GM23338 (cell line): ENCODE results near the gene ALG9. TPM values are rescaled to one million over a fixed set of nuclear protein-coding genes. Genes with fewer than 3 reads are reported as not detected.

Source experiments
- ATAC-seq: fragments of 200-7000 bp; cut with Tn5 transposase; 3 replicates; pipeline ENCODE4 v1.9.1; 2020
- DNase-seq: peaks from one replicate; pipeline ENCODE4 v3.0.0-alpha.2; 2015; ENCODE audit warnings: low spot score
- H2AFZ ChIP-seq: fragments of 200-600 bp; sonication (generic); 2 replicates; pipeline ENCODE4 v1.8.0; 2016; ENCODE audit warnings: antibody characterized with exemption, mild to moderate bottlenecking, moderate library complexity
- H3F3A ChIP-seq: fragments of 200-600 bp; sonication (generic); replicated peaks from 2 replicates; pipeline ENCODE4 v1.8.0; 2017; ENCODE audit warnings: antibody characterized with exemption, mixed run types, low read depth
- H3K27ac ChIP-seq: fragments of 200-600 bp; sonication (generic); 2 replicates; pipeline ENCODE4 v1.6.1; 2016; ENCODE audit warnings: low read depth
- H3K27me3 ChIP-seq: fragments of 200-600 bp; sonication (generic); 2 replicates; pipeline ENCODE4 v1.8.0; 2016; ENCODE audit warnings: mild to moderate bottlenecking, mixed run types, moderate library complexity; ENCODE audit not compliant: insufficient read depth
- H3K36me3 ChIP-seq: fragments of 200-600 bp; sonication (generic); 2 replicates; pipeline ENCODE4 v1.8.0; 2016; ENCODE audit warnings: mild to moderate bottlenecking; ENCODE audit not compliant: insufficient read depth
- H3K4me1 ChIP-seq: fragments of 200-600 bp; sonication (generic); 2 replicates; pipeline ENCODE4 v1.8.0; 2016; ENCODE audit warnings: mild to moderate bottlenecking, moderate library complexity; ENCODE audit not compliant: insufficient read depth
- H3K4me2 ChIP-seq: fragments of 200-600 bp; sonication (generic); 2 replicates; pipeline ENCODE4 v1.7.1; 2017; ENCODE audit warnings: mixed run types
- H3K4me3 ChIP-seq: fragments of 200-600 bp; sonication (generic); 2 replicates; pipeline ENCODE4 v1.6.1; 2016; ENCODE audit warnings: mixed run types
- H3K79me2 ChIP-seq: fragments of 200-600 bp; sonication (generic); replicated peaks from 2 replicates; pipeline ENCODE4 v1.8.0; 2017; ENCODE audit warnings: mild to moderate bottlenecking; ENCODE audit not compliant: insufficient read depth
- H3K9me2 ChIP-seq: fragments of 200-600 bp; sonication (generic); 2 replicates; pipeline ENCODE4 v1.8.0; 2017; ENCODE audit not compliant: insufficient read depth
- H4K20me1 ChIP-seq: fragments of 200-600 bp; sonication (generic); replicated peaks from 2 replicates; pipeline ENCODE4 v1.8.0; 2017; ENCODE audit warnings: mild to moderate bottlenecking; ENCODE audit not compliant: insufficient read depth
- H3K27ac Mint-ChIP-seq: 2 replicates; pipeline ENCODE4 v1.8.0; 2020; ENCODE audit warnings: inconsistent platforms, mild to moderate bottlenecking, moderate library complexity, mixed read lengths
- H3K27me3 Mint-ChIP-seq: 3 replicates; pipeline ENCODE4 v1.8.0; 2022; ENCODE audit warnings: low read depth, mild to moderate bottlenecking, moderate library complexity, mixed read lengths, inconsistent platforms; ENCODE audit not compliant: insufficient read depth, poor library complexity
- H3K36me3 Mint-ChIP-seq: 3 replicates; pipeline ENCODE4 v1.8.0; 2021; ENCODE audit warnings: low read depth, mild to moderate bottlenecking, inconsistent platforms, moderate library complexity, mixed read lengths
- H3K4me1 Mint-ChIP-seq: 3 replicates; pipeline ENCODE4 v1.8.0; 2020; ENCODE audit warnings: mild to moderate bottlenecking, inconsistent platforms, mixed read lengths
- H3K4me3 Mint-ChIP-seq: 3 replicates; pipeline ENCODE4 v1.8.0; 2021; ENCODE audit warnings: moderate library complexity, mild to moderate bottlenecking, inconsistent platforms, mixed read lengths
- H3K9me3 Mint-ChIP-seq: 3 replicates; pipeline ENCODE4 v1.8.0; 2020; ENCODE audit warnings: moderate library complexity, mild to moderate bottlenecking, inconsistent platforms, mixed read lengths
- CREB1 ChIP-seq: fragments of 250-450 bp; sonication (Bioruptor Pico); IDR thresholded peaks from 2 replicates; pipeline ENCODE4 v1.5.0; 2020; ENCODE audit warnings: low read depth, mild to moderate bottlenecking, moderate library complexity
- CTCF ChIP-seq, 2 experiments: fragments of 200-600 bp in 1 of 2; sonication (generic) in 1 of 2; conservative IDR thresholded peaks; 2 replicates each; pipeline versions ENCODE4 v1.5.1 to v1.6.1; 2016 to 2017; ENCODE audit warnings: antibody characterized with exemption in 2 of 2, low read depth in 2 of 2, mild to moderate bottlenecking in 2 of 2, moderate library complexity in 1 of 2
- EZH2 ChIP-seq: fragments of 200-600 bp; sonication (generic); IDR thresholded peaks from one replicate; pipeline ENCODE4 v1.8.0; 2017; ENCODE audit warnings: antibody characterized with exemption, mild to moderate bottlenecking, low read depth; ENCODE audit not compliant: unreplicated experiment
- JUNB ChIP-seq: IDR thresholded peaks from one replicate; pipeline ENCODE4 v1.6.1; 2016; ENCODE audit warnings: antibody characterized with exemption; ENCODE audit not compliant: unreplicated experiment
- NANOG ChIP-seq: IDR thresholded peaks from 2 replicates; pipeline ENCODE4 v1.6.1; 2016; ENCODE audit warnings: antibody characterized with exemption, borderline replicate concordance
- POLR2AphosphoS5 ChIP-seq: IDR thresholded peaks from 2 replicates; pipeline ENCODE4 v1.6.1; 2016; ENCODE audit warnings: antibody characterized with exemption, low read depth
- STAT1 ChIP-seq: IDR thresholded peaks from one replicate; pipeline ENCODE4 v1.6.1; 2016; ENCODE audit warnings: antibody characterized with exemption; ENCODE audit not compliant: unreplicated experiment
- ZNF331 ChIP-seq: fragments of 250-450 bp; sonication (Bioruptor Pico); IDR thresholded peaks from 2 replicates; pipeline ENCODE4 v1.5.0; 2020; ENCODE audit warnings: low read depth, mild to moderate bottlenecking, moderate library complexity
- ZNF462 ChIP-seq: fragments of 250-450 bp; sonication (Bioruptor Pico); IDR thresholded peaks from 2 replicates; pipeline ENCODE4 v1.5.0; 2020; ENCODE audit warnings: mild to moderate bottlenecking, moderate library complexity
- polyA plus RNA-seq: library from polyadenylated mRNA; unstranded; fragments of >200 nt; fragmentation: Nextera tagmentation; extraction: Ambion mirVana; gene quantifications from 2 replicates; pipeline ENCODE4 v1.2.1, GENCODE V29; 2016
- total RNA-seq: library from RNA; depleted of rRNA; stranded (reverse); fragments of >200 nt; shearing (Covaris generic); gene quantifications from 2 replicates; pipeline ENCODE4 v1.2.3, GENCODE V29; 2014
- TF ChIP-seq, protein P1 (sequence below): IDR thresholded peaks from one replicate; pipeline ENCODE4 v1.6.1; 2018; ENCODE audit warnings: antibody characterized with exemption; ENCODE audit not compliant: unreplicated experiment
- TF ChIP-seq, protein P2 (sequence below): IDR thresholded peaks from 2 replicates; pipeline ENCODE4 v1.6.1; 2016; ENCODE audit warnings: antibody characterized with exemption

Gene ALG9
- total and polyA plus RNA-seq, 2 experiments from 2014 or later = 25.4 to 31.1 TPM

DNA sequence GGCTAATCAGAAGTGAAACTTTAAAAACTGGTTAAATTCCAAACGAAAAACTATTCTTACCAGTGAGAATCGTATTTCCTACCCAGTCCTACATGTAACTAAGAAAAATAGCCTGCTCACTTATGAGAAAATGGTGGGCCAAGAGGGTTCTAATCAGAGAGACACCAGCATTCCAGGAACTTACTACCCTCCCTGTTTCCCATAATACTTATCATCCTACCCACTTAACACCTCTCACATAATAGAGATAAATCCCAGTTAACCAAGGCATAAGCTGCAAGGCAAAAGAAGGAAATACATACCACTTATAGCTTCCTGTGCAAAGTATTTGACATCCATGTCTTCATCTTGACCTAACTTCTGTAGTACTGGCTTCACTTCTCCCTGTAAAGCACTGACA, 129.6 kb downstream of the ALG9 start:
- Histone ChIP-seq H3K27ac (no peak overlapping the region), H3K27me3 (no peaks in the 10 kb centered on the region), H4K20me1 (peaks cover 5% of the 10 kb centered on the region), H3K4me3 (no peak overlapping the region), H3K4me1 (peaks cover 5% of the 10 kb centered on the region), H2AFZ (no peak overlapping the region), H3K36me3 (peaks cover 47% of the 10 kb centered on the region), H3K79me2 (peaks cover 6% of the 10 kb centered on the region; the same call in 1 of the 2 replicates), H3K4me2 (no peak overlapping the region), H3K9me2 (no peaks in the 10 kb centered on the region), H3F3A (no peaks in the 10 kb centered on the region)
- H3K27me3 Mint-ChIP-seq = peaks cover 2% of the 10 kb centered on the region
- ATAC-seq (no peak), DNase-seq (no peak)
- no peak for TF ChIP-seq CTCF (conservative IDR thresholded peaks at IDR 0.05; ENCODE audit: low read depth in 2 of 2)
- TF ChIP-seq, protein P1, sequence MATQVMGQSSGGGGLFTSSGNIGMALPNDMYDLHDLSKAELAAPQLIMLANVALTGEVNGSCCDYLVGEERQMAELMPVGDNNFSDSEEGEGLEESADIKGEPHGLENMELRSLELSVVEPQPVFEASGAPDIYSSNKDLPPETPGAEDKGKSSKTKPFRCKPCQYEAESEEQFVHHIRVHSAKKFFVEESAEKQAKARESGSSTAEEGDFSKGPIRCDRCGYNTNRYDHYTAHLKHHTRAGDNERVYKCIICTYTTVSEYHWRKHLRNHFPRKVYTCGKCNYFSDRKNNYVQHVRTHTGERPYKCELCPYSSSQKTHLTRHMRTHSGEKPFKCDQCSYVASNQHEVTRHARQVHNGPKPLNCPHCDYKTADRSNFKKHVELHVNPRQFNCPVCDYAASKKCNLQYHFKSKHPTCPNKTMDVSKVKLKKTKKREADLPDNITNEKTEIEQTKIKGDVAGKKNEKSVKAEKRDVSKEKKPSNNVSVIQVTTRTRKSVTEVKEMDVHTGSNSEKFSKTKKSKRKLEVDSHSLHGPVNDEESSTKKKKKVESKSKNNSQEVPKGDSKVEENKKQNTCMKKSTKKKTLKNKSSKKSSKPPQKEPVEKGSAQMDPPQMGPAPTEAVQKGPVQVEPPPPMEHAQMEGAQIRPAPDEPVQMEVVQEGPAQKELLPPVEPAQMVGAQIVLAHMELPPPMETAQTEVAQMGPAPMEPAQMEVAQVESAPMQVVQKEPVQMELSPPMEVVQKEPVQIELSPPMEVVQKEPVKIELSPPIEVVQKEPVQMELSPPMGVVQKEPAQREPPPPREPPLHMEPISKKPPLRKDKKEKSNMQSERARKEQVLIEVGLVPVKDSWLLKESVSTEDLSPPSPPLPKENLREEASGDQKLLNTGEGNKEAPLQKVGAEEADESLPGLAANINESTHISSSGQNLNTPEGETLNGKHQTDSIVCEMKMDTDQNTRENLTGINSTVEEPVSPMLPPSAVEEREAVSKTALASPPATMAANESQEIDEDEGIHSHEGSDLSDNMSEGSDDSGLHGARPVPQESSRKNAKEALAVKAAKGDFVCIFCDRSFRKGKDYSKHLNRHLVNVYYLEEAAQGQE = no peak
- TF ChIP-seq, protein P2, sequence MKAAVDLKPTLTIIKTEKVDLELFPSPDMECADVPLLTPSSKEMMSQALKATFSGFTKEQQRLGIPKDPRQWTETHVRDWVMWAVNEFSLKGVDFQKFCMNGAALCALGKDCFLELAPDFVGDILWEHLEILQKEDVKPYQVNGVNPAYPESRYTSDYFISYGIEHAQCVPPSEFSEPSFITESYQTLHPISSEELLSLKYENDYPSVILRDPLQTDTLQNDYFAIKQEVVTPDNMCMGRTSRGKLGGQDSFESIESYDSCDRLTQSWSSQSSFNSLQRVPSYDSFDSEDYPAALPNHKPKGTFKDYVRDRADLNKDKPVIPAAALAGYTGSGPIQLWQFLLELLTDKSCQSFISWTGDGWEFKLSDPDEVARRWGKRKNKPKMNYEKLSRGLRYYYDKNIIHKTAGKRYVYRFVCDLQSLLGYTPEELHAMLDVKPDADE = no peak
- no peak for TF ChIP-seq EZH2
- TF ChIP-seq ZNF462 = no peak
- TF ChIP-seq ZNF331 (CRISPR knock-in tag) = no peak
- TF ChIP-seq NANOG = no peak
- no peak for TF ChIP-seq CREB1 (CRISPR knock-in tag)
- no peak for TF ChIP-seq STAT1
- no peak for TF ChIP-seq POLR2AphosphoS5
- no peak for TF ChIP-seq JUNB
- H3K27ac Mint-ChIP-seq = no peak overlapping the region
- H3K4me1 Mint-ChIP-seq = peaks cover 20% of the 10 kb centered on the region; the same call in 2 of the 3 replicates
- H3K36me3 Mint-ChIP-seq = peaks cover 59% of the 10 kb centered on the region
- H3K9me3 Mint-ChIP-seq = no peaks in the 10 kb centered on the region
- H3K4me3 Mint-ChIP-seq = no peak overlapping the region
